OCI-LY1 (cell line): ENCODE measurements around the gene PPP1R15B.

ENCODE experiments used
- H2AFZ ChIP-seq: fragments of 200-600 bp; sonication (generic), shearing (Covaris generic); 2 replicates; pipeline ENCODE4 v1.6.0; 2014; ENCODE audit warnings: antibody characterized with exemption, mild to moderate bottlenecking, low read length
- H3F3A ChIP-seq: fragments of 200-600 bp; sonication (generic), shearing (Covaris generic); 2 replicates; pipeline ENCODE4 v1.6.0; 2014; ENCODE audit warnings: mild to moderate bottlenecking, antibody characterized with exemption, low read length, moderate library complexity; ENCODE audit not compliant: insufficient read depth
- H3K27ac ChIP-seq: fragments of 200-600 bp; sonication (generic); 2 replicates; pipeline ENCODE4 v1.5.1; 2014; ENCODE audit warnings: low read length, mixed run types, mild to moderate bottlenecking, low read depth; ENCODE audit not compliant: poor library complexity, severe bottlenecking
- H3K27me3 ChIP-seq: fragments of 200-600 bp; sonication (generic); 2 replicates; pipeline ENCODE4 v1.6.0; 2014; ENCODE audit warnings: antibody characterized with exemption, mild to moderate bottlenecking, low read length, moderate library complexity; ENCODE audit not compliant: insufficient read depth
- H3K36me3 ChIP-seq: fragments of 200-600 bp; sonication (generic); 2 replicates; pipeline ENCODE4 v1.6.1; 2014; ENCODE audit warnings: mild to moderate bottlenecking, antibody characterized with exemption, low read length, moderate library complexity, mixed read lengths; ENCODE audit not compliant: insufficient read depth
- H3K4me1 ChIP-seq: fragments of 200-600 bp; sonication (generic); 2 replicates; pipeline ENCODE4 v1.5.1; 2014; ENCODE audit warnings: mild to moderate bottlenecking, low read length, moderate library complexity; ENCODE audit not compliant: insufficient read depth, severe bottlenecking
- H3K4me2 ChIP-seq: fragments of 200-600 bp; sonication (generic), shearing (Covaris generic); 2 replicates; pipeline ENCODE4 v1.6.1; 2014; ENCODE audit warnings: low read length
- H3K4me3 ChIP-seq: fragments of 200-600 bp; sonication (generic); 2 replicates; pipeline ENCODE4 v1.5.1; 2014; ENCODE audit warnings: low read length, low read depth, mild to moderate bottlenecking, mixed read lengths; ENCODE audit not compliant: poor library complexity, severe bottlenecking
- H3K79me2 ChIP-seq: fragments of 200-600 bp; shearing (Covaris generic); 2 replicates; pipeline ENCODE4 v1.6.1; 2016; ENCODE audit warnings: mixed run types, low read length, mixed read lengths; ENCODE audit not compliant: insufficient read depth
- H3K9ac ChIP-seq: fragments of 200-600 bp; sonication (generic), shearing (Covaris generic); 2 replicates; pipeline ENCODE4 v1.6.1; 2014; ENCODE audit warnings: mild to moderate bottlenecking, low read length, mixed read lengths
- H3K9me2 ChIP-seq: fragments of 200-600 bp; sonication (generic), shearing (Covaris generic); 2 replicates; pipeline ENCODE4 v1.6.1; 2014; ENCODE audit warnings: low read depth, mild to moderate bottlenecking, low read length, mixed read lengths
- H3K9me3 ChIP-seq: fragments of 200-600 bp; shearing (Covaris generic); 2 replicates; pipeline ENCODE4 v1.6.1; 2014; ENCODE audit warnings: low read length, mixed read lengths
- H4K20me1 ChIP-seq: fragments of 200-600 bp; sonication (generic), shearing (Covaris generic); 2 replicates; pipeline ENCODE4 v1.6.0; 2016; ENCODE audit warnings: mild to moderate bottlenecking, low read length; ENCODE audit not compliant: insufficient read depth
- CTCF ChIP-seq: fragments of 200-600 bp; sonication (generic), shearing (Covaris generic); IDR thresholded peaks from 2 replicates; pipeline ENCODE4 v1.5.1; 2017; ENCODE audit warnings: mild to moderate bottlenecking, antibody characterized with exemption, low read length, moderate library complexity, mixed read lengths
- EZH2 ChIP-seq: fragments of 200-600 bp; sonication (generic), shearing (Covaris generic); IDR thresholded peaks from 2 replicates; pipeline ENCODE4 v1.8.0; 2017; ENCODE audit warnings: borderline replicate concordance, mixed run types, mild to moderate bottlenecking, antibody characterized with exemption, low read length, moderate library complexity, mixed read lengths

The PPP1R15B gene

GRCh38 chr1:204447190-204447589, 35.6 kb upstream of the PPP1R15B start:
- Histone ChIP-seq H3K9me2 (no peaks in the 10 kb centered on the region), H3K27ac (peak overlapping the region; percentile 31), H3K9me3 (no peaks in the 10 kb centered on the region), H2AFZ (no peak overlapping the region), H4K20me1 (no peaks in the 10 kb centered on the region), H3K27me3 (no peaks in the 10 kb centered on the region), H3K4me3 (no peak overlapping the region), H3K79me2 (no peaks in the 10 kb centered on the region), H3K36me3 (peaks cover 92% of the 10 kb centered on the region), H3K9ac (no peak overlapping the region), H3F3A (no peaks in the 10 kb centered on the region), H3K4me2 (no peak overlapping the region), H3K4me1 (peaks cover 10% of the 10 kb centered on the region)
- TF ChIP-seq EZH2, result no peak
- TF ChIP-seq CTCF, result no peak

GRCh38 chr1:204446413-204447111, 34.9 kb upstream of the PPP1R15B start:
- Histone ChIP-seq H3K36me3 (peaks cover 92% of the 10 kb centered on the region), H4K20me1 (no peaks in the 10 kb centered on the region), H2AFZ (no peak overlapping the region), H3K9ac (no peak overlapping the region), H3K27ac (peak overlapping the region; percentile 31), H3F3A (no peaks in the 10 kb centered on the region), H3K4me2 (no peak overlapping the region), H3K9me3 (no peaks in the 10 kb centered on the region), H3K9me2 (no peaks in the 10 kb centered on the region), H3K27me3 (no peaks in the 10 kb centered on the region), H3K4me1 (peaks cover 10% of the 10 kb centered on the region), H3K79me2 (no peaks in the 10 kb centered on the region), H3K4me3 (no peak overlapping the region)
- TF ChIP-seq CTCF (peak; percentile 57), EZH2 (no peak)

GRCh38 chr1:204445860-204446412, 34.3 kb upstream of the PPP1R15B start:
- H3K9ac ChIP-seq, result no peak overlapping the region
- no peak overlapping the region for H3K27ac ChIP-seq
- no peaks in the 10 kb centered on the region for H3K9me2 ChIP-seq
- H3F3A ChIP-seq, result no peaks in the 10 kb centered on the region
- no peak for TF ChIP-seq EZH2
- peak; percentile 61 for TF ChIP-seq CTCF
- no peaks in the 10 kb centered on the region for H4K20me1 ChIP-seq
- peaks cover 92% of the 10 kb centered on the region for H3K36me3 ChIP-seq
- no peak overlapping the region for H2AFZ ChIP-seq
- no peaks in the 10 kb centered on the region for H3K27me3 ChIP-seq
- H3K4me1 ChIP-seq, result peaks cover 10% of the 10 kb centered on the region
- no peak overlapping the region for H3K4me3 ChIP-seq
- H3K4me2 ChIP-seq, result no peak overlapping the region
- no peaks in the 10 kb centered on the region for H3K79me2 ChIP-seq
- no peaks in the 10 kb centered on the region for H3K9me3 ChIP-seq
